ENCODE data around the gene CD209. TPM values are rescaled to one million over a fixed set of nuclear protein-coding genes. Genes with fewer than 3 reads are reported as not detected.

The CD209 gene
- total and polyA plus RNA-seq, 9 of the 15 experiments (the other 6 are each of a cell fraction or from before 2014, with no cell fraction given): 0.01 TPM; not detected in 8

- TF ChIP-seq, protein P1, sequence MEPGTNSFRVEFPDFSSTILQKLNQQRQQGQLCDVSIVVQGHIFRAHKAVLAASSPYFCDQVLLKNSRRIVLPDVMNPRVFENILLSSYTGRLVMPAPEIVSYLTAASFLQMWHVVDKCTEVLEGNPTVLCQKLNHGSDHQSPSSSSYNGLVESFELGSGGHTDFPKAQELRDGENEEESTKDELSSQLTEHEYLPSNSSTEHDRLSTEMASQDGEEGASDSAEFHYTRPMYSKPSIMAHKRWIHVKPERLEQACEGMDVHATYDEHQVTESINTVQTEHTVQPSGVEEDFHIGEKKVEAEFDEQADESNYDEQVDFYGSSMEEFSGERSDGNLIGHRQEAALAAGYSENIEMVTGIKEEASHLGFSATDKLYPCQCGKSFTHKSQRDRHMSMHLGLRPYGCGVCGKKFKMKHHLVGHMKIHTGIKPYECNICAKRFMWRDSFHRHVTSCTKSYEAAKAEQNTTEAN (CRISPR knock-in tag; IDR thresholded peaks at IDR 0.05): no peak
Observed at GRCh38 chr19:7787141-7787540, 39.8 kb upstream of the CD209 start (continued).

DNA sequence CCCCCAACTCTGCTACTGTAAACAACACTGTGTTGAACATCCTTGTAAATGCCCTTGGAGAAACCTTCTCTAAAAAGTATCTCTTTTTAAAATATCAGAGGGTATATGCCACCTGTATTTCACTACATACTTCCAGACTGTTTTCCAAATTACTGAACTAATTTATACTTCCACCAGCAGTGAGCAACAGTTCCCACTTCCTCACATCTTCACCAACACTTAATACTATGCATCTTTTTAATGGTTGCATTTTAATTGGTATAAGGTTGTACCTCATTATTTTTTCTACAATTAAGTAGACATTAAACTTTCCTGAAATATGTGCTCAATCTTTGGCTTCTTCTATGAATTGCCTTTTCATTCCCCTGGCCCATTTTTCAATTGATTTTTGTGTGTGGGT lies 37.5 kb upstream of the CD209 start:
- CTCF ChIA-PET (ENCODE audit: low intra/inter-chr PET ratio): no interaction called here
- no peaks in the 10 kb centered on the region for H4K20me1 ChIP-seq (replicated peaks; ENCODE audit: control insufficient read depth, insufficient read depth, low read length)
- no peaks in the 10 kb centered on the region for H3K36me3 ChIP-seq (ENCODE audit: control insufficient read depth, insufficient read depth, low read length)
- no peaks in the 10 kb centered on the region for H3K79me2 ChIP-seq (ENCODE audit: control insufficient read depth, insufficient read depth, low read length)
- no peak overlapping the region for H3K4me2 ChIP-seq (ENCODE audit: insufficient read depth, low read length)
- no peak overlapping the region for H3K27ac ChIP-seq (ENCODE audit: extremely low read depth, low read depth, low read length)
- no peak for ATAC-seq
- H3K4me3 ChIP-seq: no peak overlapping the region
- no peak overlapping the region for H2AFZ ChIP-seq (ENCODE audit: low read depth, low read length)
- H3K9me3 ChIP-seq (replicated peaks; ENCODE audit: control insufficient read depth, insufficient read depth, low read depth, low read length): no peaks in the 10 kb centered on the region
- peaks cover 0 to 16% of the 10 kb centered on the region in 2 experiments; a peak in 2 of 5 replicates for H3K4me1 ChIP-seq (replicated peaks in 1 of 2; ENCODE audit: control insufficient read depth in 2 of 2, insufficient read depth in 2 of 2, low read length in 2 of 2)
- POLR2A ChIA-PET: interaction anchor here (0.6 kb wide), 1 partner anchor 562 kb away, joined by 3 read pairs; no protein-coding TSS in a partner anchor
- BruUV-seq (replicated peaks): no TSS peak
- no peaks in the 10 kb centered on the region for H3K9me1 ChIP-seq (ENCODE audit: control insufficient read depth, insufficient read depth, low read length)
- FAIRE-seq: no peak
- no peak overlapping the region for H3K9ac ChIP-seq (ENCODE audit: insufficient read depth in 1 of 2, low read depth in 2 of 2, low read length in 2 of 2)
- intact Hi-C loops (cut with micrococcal nuclease): no loop called here
- DNase-seq (ENCODE audit: extremely low read depth in 1 of 4, low spot score in 3 of 4): no peak
- H3K27me3 ChIP-seq (ENCODE audit: control insufficient read depth in 2 of 2, insufficient read depth in 2 of 2, low read length in 2 of 2): peaks cover 16 to 40% of the 10 kb centered on the region in 2 experiments; a peak in 4 of 5 replicates
- in situ Hi-C loops (cut with MboI): no loop called here
- TF ChIP-seq ZNF609 (CRISPR knock-in tag; IDR thresholded peaks at IDR 0.05; ENCODE audit: borderline replicate concordance) (no peak), NFIX (CRISPR knock-in tag; IDR thresholded peaks at IDR 0.05; ENCODE audit: low read depth) (no peak), TARDBP (IDR thresholded peaks at IDR 0.05) (no peak), ARID1B (IDR thresholded peaks at IDR 0.05) (no peak), ZNF253 (CRISPR knock-in tag; conservative IDR thresholded peaks at IDR 0.05) (no peak), ZC3H8 (IDR thresholded peaks at IDR 0.05) (no peak), EWSR1 (IDR thresholded peaks at IDR 0.05; ENCODE audit: borderline replicate concordance, low read depth, partially characterized antibody) (no peak), PHB (CRISPR knock-in tag; IDR thresholded peaks at IDR 0.05) (no peak), TRIM28 (IDR thresholded peaks at IDR 0.05) (peak; percentile 53; the same call in 1 of the 2 replicates), ZNF184 (CRISPR knock-in tag; IDR thresholded peaks at IDR 0.05) (peak; percentile 80; the same call in 1 of the 2 replicates), ZBTB8A (IDR thresholded peaks at IDR 0.05; ENCODE audit: partially characterized antibody) (no peak), ZNF584 (CRISPR knock-in tag; IDR thresholded peaks at IDR 0.05; ENCODE audit: low read depth) (no peak), ERF (CRISPR knock-in tag; IDR thresholded peaks at IDR 0.05) (no peak)
- TF ChIP-seq, protein P2, sequence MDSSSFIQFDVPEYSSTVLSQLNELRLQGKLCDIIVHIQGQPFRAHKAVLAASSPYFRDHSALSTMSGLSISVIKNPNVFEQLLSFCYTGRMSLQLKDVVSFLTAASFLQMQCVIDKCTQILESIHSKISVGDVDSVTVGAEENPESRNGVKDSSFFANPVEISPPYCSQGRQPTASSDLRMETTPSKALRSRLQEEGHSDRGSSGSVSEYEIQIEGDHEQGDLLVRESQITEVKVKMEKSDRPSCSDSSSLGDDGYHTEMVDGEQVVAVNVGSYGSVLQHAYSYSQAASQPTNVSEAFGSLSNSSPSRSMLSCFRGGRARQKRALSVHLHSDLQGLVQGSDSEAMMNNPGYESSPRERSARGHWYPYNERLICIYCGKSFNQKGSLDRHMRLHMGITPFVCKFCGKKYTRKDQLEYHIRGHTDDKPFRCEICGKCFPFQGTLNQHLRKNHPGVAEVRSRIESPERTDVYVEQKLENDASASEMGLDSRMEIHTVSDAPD (CRISPR knock-in tag; IDR thresholded peaks at IDR 0.05): no peak

All from K562 (cell line).